Measurements from ENCODE around the gene CLUH.

- no peak for TF ChIP-seq CTCF (IDR thresholded peaks at IDR 0.05; ENCODE audit: poor library complexity)
- TF ChIP-seq EZH2phosphoT487 (IDR thresholded peaks at IDR 0.05; ENCODE audit: low read depth, severe bottlenecking, unreplicated experiment), result no peak
- no peak for TF ChIP-seq EZH2 (IDR thresholded peaks at IDR 0.05; ENCODE audit: borderline replicate concordance)
Observed at GRCh38 chr17:2703606-2704005, 8.0 kb downstream of the CLUH start.
